IPS-18c (cell line): ENCODE measurements around the gene IER3.
"Not testable (repeated sequence)": the region's sequence is repeated elsewhere in the genome, so short reads cannot be mapped to it uniquely, and the experiment has no call there.

ENCODE experiments used
- H3K4me3 ChIP-seq: 2 replicates; pipeline ENCODE4 v1.7.0; 2013; ENCODE audit warnings: low read depth, mild to moderate bottlenecking, low read length, moderate library complexity; ENCODE audit not compliant: insufficient read depth
- H3K9me3 ChIP-seq: one replicate; pipeline ENCODE4 v1.6.1; 2013; ENCODE audit warnings: mild to moderate bottlenecking, low read length, moderate library complexity; ENCODE audit not compliant: control insufficient read depth, insufficient read depth

IER3 gene

DNA sequence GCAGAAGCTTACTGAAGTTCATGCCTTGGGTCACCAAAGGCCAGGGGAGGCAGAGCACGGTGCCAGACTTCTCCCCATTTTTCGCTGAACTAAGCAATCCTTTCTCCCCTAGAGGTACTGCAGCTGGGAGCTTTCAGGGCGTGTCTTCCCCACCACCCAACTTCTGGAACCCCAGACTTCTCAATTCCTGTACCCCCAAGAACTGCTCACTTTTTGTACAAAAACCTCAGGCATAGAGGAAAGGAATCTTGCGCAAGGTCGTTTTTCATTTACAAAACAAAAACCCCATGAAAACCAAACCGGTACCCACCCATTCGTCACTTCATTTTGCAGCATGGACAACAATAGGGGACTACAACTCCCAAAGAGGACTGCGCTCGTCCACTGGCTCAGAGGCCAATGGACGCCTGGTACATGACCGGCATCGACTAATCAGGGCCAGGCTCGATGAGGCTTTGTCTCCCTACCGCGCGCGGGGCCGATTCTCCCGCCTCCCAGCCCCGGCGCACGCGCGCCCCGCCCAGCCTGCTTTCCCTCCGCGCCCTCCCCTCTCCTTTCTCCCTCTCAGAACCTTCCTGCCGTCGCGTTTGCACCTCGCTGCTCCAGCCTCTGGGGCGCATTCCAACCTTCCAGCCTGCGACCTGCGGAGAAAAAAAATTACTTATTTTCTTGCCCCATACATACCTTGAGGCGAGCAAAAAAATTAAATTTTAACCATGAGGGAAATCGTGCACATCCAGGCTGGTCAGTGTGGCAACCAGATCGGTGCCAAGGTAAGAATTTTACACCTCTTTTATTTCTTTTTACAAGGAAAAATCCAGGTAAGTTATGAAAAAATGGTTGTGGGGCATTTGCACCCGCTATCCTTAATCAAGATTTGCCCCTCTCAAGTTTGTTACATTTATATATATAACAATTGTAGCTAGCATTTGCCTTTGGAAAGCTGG lies 24.3 kb downstream of the IER3 start, which contains the start of gene TUBB:
Gene TUBB (plus strand): TSS at position 562 of the 947 bp plus-strand sequence. CDS start 155 bp downstream, at position 717.
- Histone ChIP-seq H3K9me3 (no peaks in the 10 kb centered on the region), H3K4me3 (peak within 1 kb of the TSS; percentile 93)

DNA sequence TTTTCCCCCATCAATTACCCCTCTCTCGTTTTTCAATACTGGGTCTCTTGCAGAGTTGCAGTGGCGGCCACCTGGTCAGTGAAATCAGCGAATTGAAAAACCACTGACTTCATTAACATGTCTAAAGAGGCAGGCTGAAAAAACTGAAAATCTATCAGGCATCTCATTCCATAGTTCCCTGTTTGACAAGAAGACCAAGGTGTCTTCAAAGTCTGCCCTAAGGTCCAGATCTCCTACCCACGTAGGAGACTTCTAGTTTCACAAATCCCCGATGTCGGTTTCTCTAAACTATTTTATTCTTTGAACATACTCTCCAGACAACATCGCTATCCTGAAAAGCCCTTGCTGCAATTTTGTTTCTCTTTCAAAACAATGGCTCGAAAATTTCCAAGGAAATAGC lies 25.0 kb downstream of the IER3 start:
- H3K4me3 ChIP-seq: peak overlapping the region; percentile 64; the same call in 1 of the 2 replicates
- no peaks in the 10 kb centered on the region for H3K9me3 ChIP-seq

DNA sequence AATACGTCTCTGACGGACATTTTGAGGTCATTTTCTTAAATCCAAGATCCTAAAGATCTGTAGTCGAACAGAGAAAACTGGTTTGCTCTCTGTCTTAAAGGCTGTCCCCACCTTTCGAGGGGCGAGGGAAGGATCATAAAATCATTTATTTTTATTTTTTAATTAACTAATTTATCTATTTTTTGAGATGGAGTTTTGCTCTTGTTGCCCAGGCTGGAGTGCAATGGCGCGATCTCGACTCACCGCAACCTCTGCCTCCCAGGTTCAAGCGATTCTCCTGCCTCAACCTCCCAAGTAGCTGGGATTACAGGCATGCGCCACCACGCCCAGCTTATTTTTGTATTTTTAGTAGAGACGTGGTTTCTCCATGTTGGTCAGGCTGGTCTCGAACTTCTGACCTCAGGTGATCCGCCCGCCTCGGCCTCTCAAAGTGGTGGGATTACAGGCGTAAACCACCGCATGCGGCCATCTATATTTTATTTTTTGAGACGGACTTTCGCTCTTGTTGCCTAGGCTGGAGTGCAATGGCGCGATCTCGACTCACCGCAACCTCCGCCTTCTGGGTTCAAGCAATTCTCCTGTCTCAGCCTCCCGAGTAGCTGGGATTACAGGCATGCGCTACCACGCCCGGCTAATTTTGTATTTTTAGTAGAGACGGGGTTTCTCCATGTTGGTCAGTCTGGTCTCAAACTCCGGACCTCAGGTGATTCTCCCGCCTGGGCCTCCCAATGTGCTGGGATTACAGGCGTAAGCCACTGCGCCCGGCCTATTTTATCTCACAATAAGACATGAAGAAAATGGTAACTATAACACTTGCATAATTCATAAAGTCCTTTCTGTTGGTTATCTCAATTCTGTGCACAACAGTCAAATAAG lies 26.3 kb downstream of the IER3 start:
- peak overlapping the region; percentile 67 for H3K4me3 ChIP-seq
- H3K9me3 ChIP-seq: not testable (repeated sequence)

- Histone ChIP-seq H3K4me3 (peak within 1 kb of the TSS; percentile 67), H3K9me3 (no peaks in the 10 kb centered on the region)
Measured at GRCh38 chr6:30717129-30717844, 27.1 kb downstream of the IER3 start, which contains the start of gene MDC1. Gene MDC1, minus strand, starts transcription at chr6:30717281. Its CDS starts 2,106 bp downstream, at chr6:30715175.

DNA sequence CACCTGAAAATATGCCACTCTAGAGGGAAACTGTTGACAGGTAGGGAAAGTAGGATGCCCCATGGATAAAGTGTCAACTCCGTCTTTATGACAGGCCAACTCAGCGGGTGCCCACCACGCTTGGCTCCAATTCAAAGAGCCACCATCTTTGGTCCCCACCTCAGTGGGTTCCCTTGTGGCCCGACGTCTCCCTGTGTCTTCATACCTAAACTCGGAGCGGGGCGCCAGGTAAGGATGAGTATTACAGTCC lies 27.5 kb downstream of the IER3 start:
- Histone ChIP-seq H3K4me3 (peak overlapping the region; percentile 67), H3K9me3 (no peaks in the 10 kb centered on the region)

- Histone ChIP-seq H3K9me3 (no peaks in the 10 kb centered on the region), H3K4me3 (no peak overlapping the region)
Measured at GRCh38 chr6:30714263-30714662, 30.1 kb downstream of the IER3 start.

GRCh38 chr6:30712441-30712945 lies 31.9 kb downstream of the IER3 start:
- Histone ChIP-seq H3K4me3 (no peak overlapping the region), H3K9me3 (no peaks in the 10 kb centered on the region)

- Histone ChIP-seq H3K4me3 (no peak overlapping the region), H3K9me3 (no peaks in the 10 kb centered on the region)
Measured at GRCh38 chr6:30711758-30712380, 32.5 kb downstream of the IER3 start.

GRCh38 chr6:30709101-30709868 lies 35.1 kb downstream of the IER3 start:
- Histone ChIP-seq H3K4me3 (no peak overlapping the region), H3K9me3 (no peaks in the 10 kb centered on the region)

- Histone ChIP-seq H3K9me3 (no peaks in the 10 kb centered on the region), H3K4me3 (no peak overlapping the region)
Measured at GRCh38 chr6:30707281-30707850, 37.0 kb downstream of the IER3 start.

DNA sequence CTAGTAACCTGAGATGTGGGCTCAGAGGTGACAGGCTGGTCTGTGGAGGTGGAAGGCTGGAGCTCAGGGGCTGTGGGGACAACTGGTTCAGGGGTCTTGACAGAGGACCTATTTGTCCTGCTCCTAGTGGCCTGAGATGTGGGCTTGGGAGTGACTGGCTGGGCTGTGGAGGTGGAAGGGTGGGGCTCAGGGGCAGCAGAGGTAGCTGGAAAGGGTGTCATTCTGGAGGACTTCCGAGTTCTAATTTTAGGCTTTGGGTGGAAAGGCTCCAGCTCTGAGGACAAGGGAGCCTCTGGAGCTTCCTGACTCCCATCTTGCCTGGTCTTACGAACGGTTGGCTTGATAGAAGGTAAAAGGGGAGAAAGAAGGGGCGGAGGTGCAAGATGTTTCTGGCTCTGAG lies 38.7 kb downstream of the IER3 start:
- H3K4me3 ChIP-seq: no peak overlapping the region
- H3K9me3 ChIP-seq: no peaks in the 10 kb centered on the region

DNA sequence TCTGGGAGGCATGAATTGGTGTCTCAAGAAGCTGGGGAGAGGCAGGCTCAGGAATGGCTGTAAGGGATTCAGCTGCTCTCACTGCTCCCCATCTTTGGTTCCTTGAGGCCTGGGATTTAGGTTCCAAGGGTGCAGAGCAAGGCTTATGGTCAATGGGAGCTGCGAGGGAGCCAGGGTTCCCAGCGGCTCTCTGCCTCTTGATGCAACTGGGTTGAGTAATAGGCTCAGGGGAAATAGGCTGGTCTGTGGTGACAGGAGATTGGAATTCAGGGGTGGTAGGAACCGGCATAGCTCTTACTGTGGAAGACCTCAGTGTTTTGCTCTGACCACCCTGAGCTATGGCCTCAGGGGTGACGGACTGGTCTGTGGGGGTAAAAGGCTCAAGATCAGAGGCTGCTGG lies 40.5 kb downstream of the IER3 start:
- H3K4me3 ChIP-seq: no peak overlapping the region
- H3K9me3 ChIP-seq: no peaks in the 10 kb centered on the region

DNA sequence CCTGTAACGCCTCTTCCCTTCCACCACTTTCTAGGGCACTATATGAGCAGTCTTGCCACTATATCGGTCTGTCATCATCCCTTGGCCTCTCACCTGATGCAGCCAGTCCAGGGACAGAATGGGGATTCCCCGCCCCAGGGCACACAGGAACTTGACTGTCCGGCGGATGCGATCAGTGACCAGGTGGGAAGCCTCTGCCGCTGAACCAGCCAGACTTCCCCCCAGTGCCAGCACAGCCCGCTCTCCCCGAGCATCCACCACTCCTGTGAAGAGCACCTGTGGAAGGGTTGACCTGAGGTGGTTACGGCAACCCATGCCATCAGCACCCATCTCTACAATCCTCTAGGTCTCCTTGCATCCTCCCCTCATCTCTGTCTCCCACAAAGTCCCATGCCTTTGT lies 41.3 kb downstream of the IER3 start:
- no peaks in the 10 kb centered on the region for H3K9me3 ChIP-seq
- no peak overlapping the region for H3K4me3 ChIP-seq

GRCh38 chr6:30700340-30700739 lies 44.0 kb downstream of the IER3 start:
- no peaks in the 10 kb centered on the region for H3K9me3 ChIP-seq
- H3K4me3 ChIP-seq: no peak overlapping the region

- Histone ChIP-seq H3K9me3 (no peaks in the 10 kb centered on the region), H3K4me3 (no peak overlapping the region)
Measured at GRCh38 chr6:30696432-30696831, 47.9 kb downstream of the IER3 start.
